ENCODE measurements around the gene SLC16A4. TPM values are rescaled to one million over a fixed set of nuclear protein-coding genes. Genes with fewer than 3 reads are reported as not detected.

The SLC16A4 gene
- total and polyA plus RNA-seq, 2 of the 8 experiments (the other 6 are each of a cell fraction or from before 2014, with no cell fraction given), result 0.30 to 0.43 TPM

DNA sequence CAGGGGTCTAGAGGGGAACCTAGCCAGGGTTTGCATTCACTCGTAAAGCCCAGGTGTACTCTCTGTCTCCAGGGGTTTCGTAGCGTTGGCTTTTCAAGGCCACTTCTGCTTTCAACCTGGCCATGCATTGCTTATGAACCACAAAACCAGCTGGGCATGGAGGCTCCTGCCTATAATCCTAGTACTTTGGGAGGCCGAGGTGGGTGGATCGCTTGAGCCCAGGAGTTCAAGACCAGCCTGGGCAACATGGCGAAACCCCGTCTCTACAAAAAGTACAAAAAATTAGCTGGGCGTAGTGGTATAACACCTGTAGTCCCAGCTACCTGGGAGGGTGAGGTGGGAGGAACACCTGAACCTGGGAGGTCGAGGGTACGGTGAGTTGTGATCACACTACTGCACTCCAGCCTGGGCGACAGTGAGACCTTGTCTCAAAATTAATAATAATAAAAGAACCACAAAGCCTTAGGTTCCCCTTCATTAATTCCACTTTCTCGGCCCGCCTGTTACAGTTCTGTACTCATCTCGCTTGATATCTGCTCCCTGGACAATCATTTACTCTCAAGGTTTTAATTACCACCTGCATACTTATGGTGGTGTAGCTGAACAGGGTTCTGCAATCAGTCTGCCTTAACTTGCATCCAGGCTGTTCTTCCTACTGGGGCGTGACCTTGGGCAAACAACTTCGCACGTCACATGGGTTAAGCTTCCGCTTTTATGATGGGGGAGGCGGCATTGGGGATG is 6.1 kb downstream of the SLC16A4 start (continued):
- TF ChIP-seq RBBP5 (IDR thresholded peaks at IDR 0.05; ENCODE audit: borderline replicate concordance, low read depth, low read length) (no peak), SP4 (IDR thresholded peaks at IDR 0.05; ENCODE audit: low read length) (no peak)

Data from H1 (cell line).